DMS53 treated with DMSO at 0.1 percent for 48 hours (cell line): ENCODE data around the gene CENPL.
"Not testable (repeated sequence)": the region's sequence is repeated elsewhere in the genome, so short reads cannot be mapped to it uniquely, and the experiment has no call there.

ENCODE experiments used
- DNase-seq: peaks from one replicate; lab custom pipeline; 2025; ENCODE audit not compliant: unreplicated experiment; lab: John Stamatoyannopoulos, UW

CENPL gene, protein sequence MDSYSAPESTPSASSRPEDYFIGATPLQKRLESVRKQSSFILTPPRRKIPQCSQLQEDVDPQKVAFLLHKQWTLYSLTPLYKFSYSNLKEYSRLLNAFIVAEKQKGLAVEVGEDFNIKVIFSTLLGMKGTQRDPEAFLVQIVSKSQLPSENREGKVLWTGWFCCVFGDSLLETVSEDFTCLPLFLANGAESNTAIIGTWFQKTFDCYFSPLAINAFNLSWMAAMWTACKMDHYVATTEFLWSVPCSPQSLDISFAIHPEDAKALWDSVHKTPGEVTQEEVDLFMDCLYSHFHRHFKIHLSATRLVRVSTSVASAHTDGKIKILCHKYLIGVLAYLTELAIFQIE

DNA sequence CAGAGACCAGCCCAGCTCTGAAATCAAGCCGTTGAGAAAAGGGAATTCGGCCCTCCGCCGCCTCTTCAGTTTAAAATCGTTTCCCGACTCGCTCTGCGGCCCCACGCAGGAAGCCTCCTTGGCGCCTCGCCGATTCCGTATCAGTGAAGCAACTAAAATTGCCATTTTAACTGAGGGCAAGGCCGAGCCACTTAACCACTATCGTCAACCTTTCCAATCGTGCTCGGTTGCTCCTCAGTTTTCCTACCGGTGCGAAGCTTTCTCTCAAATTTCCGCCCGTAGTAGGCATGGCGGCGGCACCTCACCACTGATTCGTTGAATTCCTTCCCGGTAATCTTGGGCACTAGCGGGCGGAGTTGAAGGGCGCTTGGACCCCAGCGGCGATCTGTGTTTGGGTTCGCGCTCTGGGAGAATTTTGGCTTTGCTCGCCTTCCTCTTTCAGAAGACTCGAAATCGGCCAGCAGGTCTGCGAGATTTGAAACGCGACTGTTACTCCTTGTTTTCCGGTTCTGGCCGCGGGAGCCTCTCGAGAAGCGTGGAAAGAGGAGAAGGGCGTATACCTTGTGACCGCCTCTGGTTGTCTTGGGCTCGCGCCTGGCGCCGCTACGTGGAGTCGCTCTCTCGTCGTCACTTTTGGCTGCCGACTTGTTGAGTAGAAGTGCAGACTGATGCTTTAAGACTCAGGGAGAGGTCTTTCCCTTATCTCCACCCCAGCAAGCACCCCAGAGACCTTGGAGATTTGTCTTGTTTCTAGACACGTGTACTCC lies at the start of gene CENPL, which contains the start of gene DARS2:
Gene CENPL, minus strand, starts transcription at position 569 of the 767 bp plus-strand sequence. CDS start 13,584 bp downstream, outside the sequence.
Gene DARS2, plus strand, starts transcription at position 359 of the 767 bp plus-strand sequence. CDS start 557 bp downstream, outside the sequence.
- DNase-seq, result peak; percentile 97

DNA sequence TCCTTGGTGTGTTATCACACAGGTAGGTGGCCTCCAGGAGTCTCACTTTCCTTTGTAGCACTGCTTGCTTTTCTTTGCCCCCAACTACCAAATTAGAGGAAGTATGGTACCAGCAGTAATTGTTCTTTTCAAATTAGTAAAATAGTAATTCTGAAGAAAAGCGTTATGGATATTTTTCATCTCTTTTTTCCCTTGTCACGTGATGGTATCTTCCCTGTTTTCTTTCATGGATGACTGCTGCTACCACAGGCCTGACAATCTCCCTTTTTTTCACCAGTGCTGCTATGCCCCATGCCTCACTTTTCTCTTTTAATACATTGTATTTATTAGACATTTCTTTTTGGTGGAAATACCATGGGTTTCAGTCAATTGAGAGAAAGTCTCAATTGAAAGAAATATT lies 46.8 kb upstream of the CENPL start:
- DNase-seq, result no peak

DNA sequence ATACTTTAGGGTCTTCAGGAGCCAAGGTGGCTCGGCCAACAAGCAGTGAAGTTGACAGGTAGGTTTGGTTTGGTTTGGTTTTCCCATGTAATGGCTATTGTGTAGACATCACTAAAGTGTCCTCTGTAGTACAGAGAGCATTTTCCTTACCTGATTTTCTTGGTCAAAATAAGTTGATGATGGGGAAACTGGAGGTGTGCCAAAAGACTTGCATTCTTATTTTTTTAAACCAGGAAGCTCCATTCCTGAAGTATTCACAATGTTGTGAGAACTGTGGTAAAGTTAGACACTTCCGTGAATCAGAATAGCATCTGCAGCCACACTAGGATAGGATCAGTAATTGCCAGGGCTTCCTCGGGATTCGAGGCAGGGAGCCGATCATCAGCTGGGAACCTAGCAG lies 46.4 kb upstream of the CENPL start:
- no peak for DNase-seq

- DNase-seq, result no peak
Measured at GRCh38 chr1:173870252-173871075, 45.8 kb upstream of the CENPL start.

GRCh38 chr1:173869021-173869359 lies 44.3 kb upstream of the CENPL start:
- DNase-seq, result no peak

DNA sequence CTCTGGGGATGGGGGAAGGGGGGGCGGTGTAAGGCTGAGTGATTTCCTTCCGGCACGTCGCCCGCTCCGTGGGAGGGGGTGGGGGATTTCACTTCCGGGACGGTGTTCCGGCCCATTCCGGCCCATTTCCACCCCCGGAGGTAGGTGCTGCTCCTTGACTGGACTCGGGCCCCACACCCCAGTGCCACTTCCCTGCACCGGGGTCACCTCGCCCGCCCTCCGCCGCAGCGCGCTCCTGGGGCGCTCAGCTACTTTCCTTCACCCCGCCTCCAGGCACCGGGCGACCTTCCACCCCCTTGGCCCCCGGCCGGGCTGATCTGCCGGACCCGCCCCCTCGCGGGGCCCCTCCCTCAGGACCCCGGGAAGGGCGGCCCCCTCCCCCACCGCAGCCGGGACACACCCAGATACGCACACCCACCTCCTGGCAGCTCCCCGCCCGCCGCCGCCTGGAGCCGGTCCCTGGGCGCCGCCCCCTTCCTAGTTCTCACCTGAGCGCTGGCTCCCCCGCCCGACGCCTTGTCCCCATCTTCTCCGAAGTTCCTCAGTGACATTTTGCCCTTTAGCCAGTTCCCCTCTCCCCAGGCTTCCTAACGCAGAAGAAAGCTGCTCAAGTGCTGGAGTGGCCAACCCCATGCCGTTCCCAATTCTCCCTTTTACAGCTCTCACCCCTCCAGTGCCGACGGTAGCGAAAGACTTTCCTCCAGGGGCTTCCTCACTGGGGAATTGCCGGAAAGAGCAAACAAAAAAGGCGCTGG lies 43.8 kb upstream of the CENPL start, which contains the start of gene ZBTB37:
Gene ZBTB37, plus strand, starts transcription at position 115 of the 755 bp plus-strand sequence. CDS start 1,846 bp downstream, outside the sequence.
- peak; percentile 69 for DNase-seq

DNA sequence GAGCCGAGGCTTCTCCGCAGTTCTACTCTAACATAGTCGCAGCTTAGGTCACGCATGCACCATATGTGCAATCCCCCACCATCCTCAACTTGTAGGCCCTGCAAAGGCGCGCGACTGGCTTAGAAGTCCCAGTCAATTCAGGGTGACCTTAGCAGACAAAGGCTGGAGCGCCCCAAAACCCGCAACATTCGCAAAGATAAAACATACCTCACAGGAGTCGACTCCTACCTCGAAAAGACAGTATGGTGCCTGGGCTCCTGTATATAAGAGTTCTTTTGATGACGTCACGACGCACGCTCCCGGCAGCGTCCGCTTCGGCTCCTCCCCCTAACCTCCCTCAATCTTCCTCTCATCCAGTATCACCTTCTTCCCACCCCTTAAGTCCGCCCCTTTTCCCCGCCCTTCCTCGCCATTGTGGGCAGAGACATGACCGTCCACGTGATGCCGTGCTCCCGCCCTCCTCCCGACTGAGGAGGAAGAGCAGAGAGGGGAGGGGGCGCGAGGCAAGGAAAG lies 43.1 kb upstream of the CENPL start, which contains the start of gene GAS5:
Gene GAS5, minus strand, starts transcription at position 237 of the 513 bp plus-strand sequence.
- peak; percentile 95 for DNase-seq

DNA sequence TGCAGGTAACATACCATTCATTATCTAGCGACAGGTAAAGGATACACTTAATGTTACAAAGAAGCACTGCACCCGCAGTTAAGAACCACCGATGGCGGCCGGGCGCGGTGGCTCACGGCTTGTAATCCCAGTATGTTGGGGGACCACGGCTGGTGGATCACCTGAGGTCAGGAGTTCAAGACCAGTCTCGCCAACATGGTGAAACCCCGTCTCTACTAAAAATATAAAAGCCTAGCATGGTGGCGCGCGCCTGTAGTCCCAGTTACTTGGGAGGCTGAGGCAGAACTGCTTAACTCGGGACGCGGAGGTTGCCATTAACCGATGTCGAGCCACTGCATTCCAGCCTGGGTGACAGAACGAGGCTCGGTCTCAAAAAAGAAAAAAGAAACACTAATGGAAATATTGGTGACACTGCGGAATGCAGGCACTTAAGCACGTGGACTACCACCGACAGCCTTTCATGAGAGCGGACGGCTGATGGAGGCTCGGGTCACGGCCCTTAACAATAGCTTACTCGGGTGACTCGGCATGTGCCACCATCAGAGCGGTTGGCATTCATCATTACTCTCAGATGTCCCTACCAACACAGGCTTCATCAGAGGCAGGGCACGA lies 42.6 kb upstream of the CENPL start:
- DNase-seq, result peak; percentile 68

DNA sequence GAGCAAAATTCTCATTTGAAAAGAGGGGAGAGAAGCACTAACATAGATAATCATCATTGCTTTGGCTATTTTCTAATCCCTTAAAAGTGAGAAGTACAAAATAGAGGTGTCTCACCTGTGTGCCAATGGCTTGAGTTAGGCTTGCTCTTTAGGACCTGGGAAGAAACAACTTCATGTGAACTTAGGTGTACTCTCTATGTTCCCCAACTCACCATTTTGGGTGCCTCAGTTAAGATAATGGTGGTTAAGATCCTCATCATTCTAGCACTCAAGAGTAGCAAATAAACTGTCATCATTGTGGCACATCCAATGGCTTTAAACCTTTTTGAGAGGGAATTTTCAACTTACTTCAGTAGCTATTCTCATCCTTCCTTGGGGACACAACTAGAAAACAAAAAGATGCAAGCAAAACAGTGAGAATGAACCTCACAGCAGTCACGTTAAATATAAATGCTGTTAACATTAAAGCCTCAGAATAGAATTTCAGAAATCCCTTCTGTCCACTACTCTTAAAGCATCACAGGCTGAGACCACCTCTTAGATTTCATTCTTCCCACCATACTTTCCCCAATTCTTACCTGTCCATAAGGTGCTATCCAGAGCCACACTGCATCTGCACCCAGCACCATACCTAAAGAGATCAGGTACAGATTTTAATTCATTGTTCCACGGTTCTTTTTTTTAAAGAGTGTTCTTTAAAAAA lies 41.9 kb upstream of the CENPL start:
- no peak for DNase-seq

DNA sequence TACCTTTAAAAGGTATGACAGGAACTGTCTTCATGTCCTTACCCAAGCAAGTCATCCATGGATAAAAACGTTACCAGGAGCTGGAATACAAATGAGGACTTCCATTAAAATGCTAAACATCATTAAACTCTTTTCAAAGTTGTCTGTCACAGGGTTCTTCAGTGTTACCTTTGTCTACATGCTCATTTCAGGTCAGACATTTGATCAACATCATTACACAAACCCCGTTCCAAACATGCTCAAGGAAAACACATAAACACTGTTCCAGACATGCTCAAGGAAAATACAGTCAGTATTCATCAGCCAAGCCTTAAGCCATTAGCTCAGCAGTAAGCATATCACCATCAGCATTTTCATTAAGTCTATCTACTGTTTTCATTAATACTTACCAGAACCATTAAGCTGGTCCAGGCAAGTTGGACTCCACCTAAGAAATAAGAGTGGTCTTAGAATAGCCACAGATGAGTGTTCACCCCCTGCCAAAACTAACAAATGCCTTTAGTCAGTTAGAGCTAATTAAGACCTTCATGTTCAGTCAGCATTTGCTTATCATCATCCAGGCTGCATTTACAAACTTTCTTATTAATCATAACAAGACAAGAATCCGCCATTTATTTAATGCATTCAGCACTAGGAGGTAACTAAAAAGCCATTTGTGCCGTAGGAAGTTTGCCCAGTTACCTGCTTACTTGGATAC lies 40.9 kb upstream of the CENPL start:
- DNase-seq, result no peak

GRCh38 chr1:173864179-173864867 lies 39.6 kb upstream of the CENPL start:
- no peak for DNase-seq

DNA sequence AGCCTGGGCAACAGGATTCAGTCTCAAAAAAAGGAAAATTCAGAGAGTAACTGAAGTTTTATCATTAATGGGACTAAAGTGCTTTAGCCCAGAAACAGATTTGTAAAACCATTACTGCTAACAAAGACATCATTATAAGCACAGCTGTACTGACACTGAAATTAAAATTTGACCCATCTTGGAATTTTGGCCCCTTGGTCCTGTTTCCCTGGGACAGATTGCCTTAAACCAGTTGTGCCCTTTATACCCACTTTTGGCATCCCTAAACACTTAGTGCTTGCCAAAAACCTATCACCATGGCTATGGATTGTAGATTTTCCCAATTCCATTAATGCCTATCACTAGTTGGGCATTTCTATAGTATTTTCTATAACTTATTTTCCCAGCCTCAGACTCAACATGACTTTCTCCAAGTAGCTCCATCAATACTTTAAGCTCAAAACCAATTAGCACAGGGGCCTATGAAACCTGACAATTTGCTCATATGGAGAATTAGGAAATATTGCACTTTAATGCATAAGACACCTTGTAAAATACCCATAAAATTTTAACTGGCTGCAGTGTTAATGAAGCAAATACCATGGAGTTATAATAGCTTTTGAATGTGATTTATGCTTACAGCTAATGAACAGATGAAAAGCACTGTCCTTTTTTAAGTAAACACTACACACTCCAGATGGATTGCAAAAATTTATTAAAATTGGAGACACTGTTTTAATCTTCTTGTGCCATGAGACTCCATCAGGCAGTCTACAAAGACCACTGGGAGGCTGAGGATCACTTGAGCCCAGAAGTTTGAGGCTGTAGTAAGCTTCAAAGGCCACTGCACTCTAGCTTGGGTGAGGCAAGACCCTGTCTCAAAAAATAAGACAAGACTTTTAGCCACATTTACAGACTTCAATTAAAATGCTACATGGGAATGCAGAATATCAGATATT lies 38.8 kb upstream of the CENPL start:
- no peak for DNase-seq

DNA sequence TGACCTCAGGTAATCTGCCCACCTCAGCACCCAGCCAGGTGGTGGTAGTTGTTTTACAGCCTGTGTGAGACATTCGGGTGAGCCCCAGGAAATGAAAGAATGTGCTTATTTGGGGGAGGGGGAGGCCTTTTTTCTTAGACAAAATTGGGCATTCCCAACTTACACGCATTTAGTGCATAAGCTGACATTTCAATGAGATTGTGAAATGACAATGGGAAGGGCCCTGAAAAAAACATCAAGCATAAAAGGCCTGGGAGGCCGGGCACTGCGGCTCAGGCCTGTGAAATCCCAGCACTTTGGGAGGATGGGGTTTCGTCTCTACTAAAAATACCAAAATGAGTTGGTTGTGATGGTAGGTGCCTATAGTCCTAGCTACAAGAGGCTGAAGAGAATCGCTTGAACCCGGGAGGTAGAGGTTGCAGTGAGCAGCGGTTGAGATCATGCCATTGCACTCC lies 38.1 kb upstream of the CENPL start:
- DNase-seq, result no peak

GRCh38 chr1:173862146-173862768 lies 37.6 kb upstream of the CENPL start:
- not testable (repeated sequence) for DNase-seq

DNA sequence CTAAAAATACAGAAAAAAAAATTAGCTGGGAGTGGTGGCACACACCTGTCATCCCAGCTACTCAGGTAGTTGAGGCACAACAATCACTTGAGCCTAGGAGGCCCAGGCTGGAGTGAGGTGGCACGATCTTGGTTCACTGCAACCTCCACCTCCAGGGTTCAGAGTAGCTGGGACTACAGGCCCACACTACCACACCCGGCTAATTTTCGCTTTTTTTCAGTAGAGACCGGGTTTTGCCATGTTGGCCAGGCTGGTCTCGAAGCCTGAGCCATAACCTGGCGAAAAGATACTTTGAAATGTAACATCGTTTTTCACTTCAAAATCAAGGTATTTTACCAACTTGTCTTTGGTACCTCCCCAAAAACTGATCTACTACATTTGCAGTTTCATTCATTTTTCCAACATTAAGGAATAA lies 37.1 kb upstream of the CENPL start:
- no peak for DNase-seq

GRCh38 chr1:173860065-173860464 lies 35.4 kb upstream of the CENPL start:
- no peak for DNase-seq
